HG03469 (cell line): ENCODE measurements around the gene PPP1R14C.

ENCODE experiments used
- ATAC-seq: cut with Tn5 transposase; IDR thresholded peaks from one replicate; pipeline ENCODE4 v1.9.1; 2021; ENCODE audit warnings: mild to moderate bottlenecking, moderate library complexity, moderate number of reproducible peaks; ENCODE audit not compliant: unreplicated experiment

The PPP1R14C gene

GRCh38 chr6:150289454-150290071, 146.7 kb downstream of the PPP1R14C start:
- ATAC-seq, result no peak

DNA sequence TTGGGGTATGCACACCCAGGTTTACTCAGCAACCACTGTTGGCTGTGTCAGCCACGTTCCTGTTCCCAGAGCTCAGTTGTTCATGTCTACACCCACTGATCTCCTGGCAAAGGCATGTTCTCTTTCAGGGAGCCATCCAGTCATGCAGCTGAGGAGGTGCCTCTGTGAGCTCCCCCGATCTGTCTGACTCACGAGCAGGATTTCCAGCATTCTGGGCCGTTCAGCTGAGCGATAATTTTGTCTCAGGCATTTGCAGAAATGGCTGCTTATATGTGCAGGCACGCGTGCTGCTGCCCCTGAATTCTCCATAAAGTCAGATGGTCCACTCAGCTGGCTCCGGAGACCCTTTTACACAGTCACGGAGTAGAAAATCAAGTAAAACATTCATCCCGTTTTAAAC, 147.6 kb downstream of the PPP1R14C start:
- no peak for ATAC-seq

GRCh38 chr6:150291968-150292710, 149.3 kb downstream of the PPP1R14C start:
- ATAC-seq, result no peak

- no peak for ATAC-seq
These were observed 150.2 kb downstream of the PPP1R14C start for GRCh38 chr6:150293019-150293418.

GRCh38 chr6:150293423-150294173, 150.8 kb downstream of the PPP1R14C start:
- no peak for ATAC-seq

DNA sequence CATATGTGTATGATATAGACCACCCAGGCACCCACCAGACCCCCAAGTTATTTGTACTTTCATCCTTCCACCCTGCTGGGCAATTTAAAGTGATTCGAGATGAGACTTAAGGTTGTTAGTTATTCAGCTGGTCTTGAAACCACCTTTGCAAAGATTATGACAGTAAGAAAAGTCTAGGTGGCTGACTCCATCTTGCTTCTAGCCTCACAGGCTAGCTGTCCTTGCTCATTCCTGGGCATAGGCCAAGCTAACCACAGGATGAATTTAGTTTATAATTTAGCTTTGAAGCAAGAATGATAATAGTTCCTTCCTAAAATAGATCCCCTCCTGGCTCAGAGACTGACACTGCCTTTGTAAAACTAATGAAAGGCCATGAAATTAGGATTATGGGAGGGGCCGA, 154.0 kb downstream of the PPP1R14C start:
- ATAC-seq, result no peak

GRCh38 chr6:150297327-150298029, 154.6 kb downstream of the PPP1R14C start:
- ATAC-seq, result no peak

DNA sequence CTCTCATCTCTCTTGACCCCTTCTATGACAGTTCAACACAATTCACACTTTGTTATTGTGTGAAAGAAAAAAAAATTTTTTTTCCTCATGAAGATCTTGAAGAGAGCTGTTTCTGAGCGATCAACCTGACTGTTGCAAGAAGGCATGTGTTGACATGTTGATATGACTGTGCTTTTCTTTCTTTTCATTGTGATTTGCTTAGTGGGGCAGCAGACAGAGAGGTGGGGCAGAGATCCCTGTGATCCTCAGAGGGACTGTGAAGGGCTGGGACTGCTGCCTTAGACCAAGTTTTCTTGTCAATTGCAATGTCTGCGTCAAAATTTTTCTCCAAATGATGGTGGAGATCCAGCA, 155.2 kb downstream of the PPP1R14C start:
- no peak for ATAC-seq

GRCh38 chr6:150298676-150299075, 155.8 kb downstream of the PPP1R14C start:
- no peak for ATAC-seq
